22Rv1 (cell line): ENCODE data around the gene CSRP1.

ENCODE experiments used
- ZFX ChIP-seq: fragments of 450-650 bp; IDR thresholded peaks from 2 replicates; pipeline ENCODE4 v1.6.1; 2017; ENCODE audit warnings: antibody characterized with exemption, borderline replicate concordance
- TF ChIP-seq, protein P1 (sequence below): fragments of 450-650 bp; IDR thresholded peaks from 2 replicates; pipeline ENCODE4 v1.5.1; 2017; ENCODE audit warnings: mild to moderate bottlenecking

DNA sequence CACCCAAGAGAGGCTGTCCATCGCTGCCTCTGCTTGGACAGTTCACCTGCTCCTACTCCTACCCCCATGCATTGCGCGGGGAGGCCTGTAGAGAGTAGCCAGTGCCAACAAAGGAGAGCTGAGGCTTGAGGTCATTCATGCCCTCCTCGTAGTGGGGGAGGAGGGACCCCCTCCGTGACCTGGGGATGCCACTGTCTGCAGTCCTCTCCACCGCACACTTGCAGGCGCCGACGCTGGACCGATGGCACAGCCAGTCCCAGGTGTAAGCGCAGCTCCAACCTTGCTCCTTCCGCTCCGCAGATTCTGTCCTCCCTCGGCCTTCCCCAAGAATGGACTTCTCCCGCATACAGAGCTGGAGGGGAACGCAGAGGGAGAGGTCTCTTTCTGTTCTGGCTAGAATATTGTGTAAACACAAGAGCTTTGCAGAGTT is 37.3 kb downstream of the CSRP1 start:
- TF ChIP-seq, protein P1, sequence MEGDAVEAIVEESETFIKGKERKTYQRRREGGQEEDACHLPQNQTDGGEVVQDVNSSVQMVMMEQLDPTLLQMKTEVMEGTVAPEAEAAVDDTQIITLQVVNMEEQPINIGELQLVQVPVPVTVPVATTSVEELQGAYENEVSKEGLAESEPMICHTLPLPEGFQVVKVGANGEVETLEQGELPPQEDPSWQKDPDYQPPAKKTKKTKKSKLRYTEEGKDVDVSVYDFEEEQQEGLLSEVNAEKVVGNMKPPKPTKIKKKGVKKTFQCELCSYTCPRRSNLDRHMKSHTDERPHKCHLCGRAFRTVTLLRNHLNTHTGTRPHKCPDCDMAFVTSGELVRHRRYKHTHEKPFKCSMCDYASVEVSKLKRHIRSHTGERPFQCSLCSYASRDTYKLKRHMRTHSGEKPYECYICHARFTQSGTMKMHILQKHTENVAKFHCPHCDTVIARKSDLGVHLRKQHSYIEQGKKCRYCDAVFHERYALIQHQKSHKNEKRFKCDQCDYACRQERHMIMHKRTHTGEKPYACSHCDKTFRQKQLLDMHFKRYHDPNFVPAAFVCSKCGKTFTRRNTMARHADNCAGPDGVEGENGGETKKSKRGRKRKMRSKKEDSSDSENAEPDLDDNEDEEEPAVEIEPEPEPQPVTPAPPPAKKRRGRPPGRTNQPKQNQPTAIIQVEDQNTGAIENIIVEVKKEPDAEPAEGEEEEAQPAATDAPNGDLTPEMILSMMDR: no peak
- no peak for TF ChIP-seq ZFX
